HCT116 (cell line): Measurements from ENCODE around the gene GANAB.

Experiments used
- ATF3 ChIP-seq: IDR thresholded peaks from 2 replicates; pipeline ENCODE4 v1.6.1; 2012
- CTCF ChIP-seq, 3 experiments: fragments of 200-600 bp in 1 of 3; sonication (generic) in 1 of 3; IDR thresholded peaks in 2 of 3; conservative IDR thresholded peaks in 1 of 3; 2 replicates each; pipeline ENCODE4 v1.5.1; 2012 to 2017; ENCODE audit warnings: low read depth in 2 of 3, low read length in 2 of 3, antibody characterized with exemption in 1 of 3, borderline replicate concordance in 1 of 3, control low read depth in 1 of 3, mild to moderate bottlenecking in 1 of 3, mixed read lengths in 1 of 3, mixed run types in 1 of 3, moderate library complexity in 1 of 3; ENCODE audit not compliant: insufficient read depth in 1 of 3
- EZH2phosphoT487 ChIP-seq: fragments of 200-600 bp; IDR thresholded peaks from 2 replicates; pipeline ENCODE4 v1.6.1; 2018; ENCODE audit warnings: antibody characterized with exemption, borderline replicate concordance
- RAD21 ChIP-seq: IDR thresholded peaks from 2 replicates; pipeline ENCODE4 v1.6.1; 2012; ENCODE audit warnings: low read depth, mild to moderate bottlenecking

- no peak for TF ChIP-seq CTCF (IDR thresholded peaks at IDR 0.05 in 2 of 3, conservative IDR thresholded peaks at IDR 0.05 in 1 of 3; ENCODE audit: borderline replicate concordance in 1 of 3, insufficient read depth in 1 of 3, low read depth in 2 of 3, low read length in 2 of 3)
- no peak for TF ChIP-seq ATF3
- TF ChIP-seq RAD21, result no peak
- no peak for TF ChIP-seq EZH2phosphoT487
Observed at GRCh38 chr11:62591448-62592145, 54.8 kb downstream of the GANAB start, which contains the start of gene TUT1.
